ENCODE results near the gene LMAN1L. TPM values are rescaled to one million over a fixed set of nuclear protein-coding genes. Genes with fewer than 3 reads are reported as not detected.
A peak's percentile ranks its signal among the peaks of the same experiment; 100 is the strongest.

Gene LMAN1L
- polyA plus RNA-seq, 10 donors = 0.20 TPM; not detected in 9

- no peak for DNase-seq
Measured at GRCh38 chr15:74816624-74817369, 4.2 kb downstream of the LMAN1L start.

GRCh38 chr15:74817370-74817737, 4.7 kb downstream of the LMAN1L start:
- DNase-seq = no peak

GRCh38 chr15:74820056-74820455, 7.4 kb downstream of the LMAN1L start:
- no peak for DNase-seq

- DNase-seq = no peak
Measured at GRCh38 chr15:74821091-74821789, 8.6 kb downstream of the LMAN1L start.

GRCh38 chr15:74821790-74822158, 9.1 kb downstream of the LMAN1L start:
- no peak for DNase-seq

- no peak for DNase-seq
Measured at GRCh38 chr15:74822233-74822632, 9.6 kb downstream of the LMAN1L start.

GRCh38 chr15:74823324-74823723, 10.7 kb downstream of the LMAN1L start:
- no peak for DNase-seq

- no peak for DNase-seq
Measured at GRCh38 chr15:74824976-74825375, 12.3 kb downstream of the LMAN1L start.

- no peak for DNase-seq
Measured at GRCh38 chr15:74825866-74826265, 13.2 kb downstream of the LMAN1L start.

- peak in 1 of 3 donors; percentile 59 for DNase-seq
Measured at GRCh38 chr15:74826364-74826819, 13.8 kb downstream of the LMAN1L start, which contains the start of gene CPLX3. TSS of gene CPLX3 (plus strand) at chr15:74826627. CDS start at chr15:74826704, 77 bp downstream.

- DNase-seq = no peak
Measured at GRCh38 chr15:74826921-74827320, 14.3 kb downstream of the LMAN1L start.

- DNase-seq = no peak
Measured at GRCh38 chr15:74827614-74828013, 15.0 kb downstream of the LMAN1L start.

GRCh38 chr15:74828835-74829234, 16.2 kb downstream of the LMAN1L start:
- no peak for DNase-seq

- no peak for DNase-seq
Measured at GRCh38 chr15:74829486-74829885, 16.9 kb downstream of the LMAN1L start.

GRCh38 chr15:74829991-74830390, 17.4 kb downstream of the LMAN1L start:
- no peak for DNase-seq

GRCh38 chr15:74830868-74831267, 18.2 kb downstream of the LMAN1L start:
- DNase-seq = peak; percentile 32 to 59 (median 54)

GRCh38 chr15:74831813-74832495, 19.3 kb downstream of the LMAN1L start:
- DNase-seq = no peak

GRCh38 chr15:74832826-74833225, 20.2 kb downstream of the LMAN1L start:
- no peak for DNase-seq

GRCh38 chr15:74833376-74834107, 20.9 kb downstream of the LMAN1L start:
- no peak for DNase-seq

GRCh38 chr15:74835312-74835823, 22.7 kb downstream of the LMAN1L start:
- no peak for DNase-seq

GRCh38 chr15:74836846-74837245, 24.2 kb downstream of the LMAN1L start:
- no peak for DNase-seq
